Activated CD4-positive, CD25-positive, alpha-beta regulatory T cell treated with anti-CD3 and anti-CD28 coated beads, Interleukin-2, amount 50 U/mL, for 16 hours (primary cell): Measurements from ENCODE around the gene ERGIC2.
"Not testable (repeated sequence)": the region's sequence is repeated elsewhere in the genome, so short reads cannot be mapped to it uniquely, and the experiment has no call there.

Source experiments
- DNase-seq: peaks from one replicate; pipeline ENCODE4 v3.0.0-alpha.2; 2020; ENCODE audit warnings: low read depth, low spot score

Gene ERGIC2

GRCh38 chr12:29301114-29301513, 79.9 kb downstream of the ERGIC2 start:
- DNase-seq = no peak

DNA sequence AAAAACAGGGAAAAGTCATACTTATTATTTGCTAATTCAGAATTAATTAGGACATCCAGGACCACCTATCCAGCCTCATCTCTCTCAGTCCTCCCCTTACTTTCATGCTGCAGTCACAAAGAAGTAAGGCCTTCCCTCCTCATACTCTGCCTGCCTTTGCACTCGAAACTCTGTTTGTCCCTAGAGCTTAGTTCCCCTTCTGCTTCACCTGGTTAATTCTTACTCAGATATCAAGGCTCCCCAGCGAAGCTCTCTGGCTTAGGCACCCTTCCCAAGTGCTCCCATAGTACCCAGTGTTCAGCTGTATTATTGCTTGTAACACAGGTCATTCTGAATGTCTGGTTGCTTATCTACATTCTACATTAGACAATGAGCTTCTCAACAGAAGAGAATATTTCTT, 81.3 kb downstream of the ERGIC2 start:
- no peak for DNase-seq

DNA sequence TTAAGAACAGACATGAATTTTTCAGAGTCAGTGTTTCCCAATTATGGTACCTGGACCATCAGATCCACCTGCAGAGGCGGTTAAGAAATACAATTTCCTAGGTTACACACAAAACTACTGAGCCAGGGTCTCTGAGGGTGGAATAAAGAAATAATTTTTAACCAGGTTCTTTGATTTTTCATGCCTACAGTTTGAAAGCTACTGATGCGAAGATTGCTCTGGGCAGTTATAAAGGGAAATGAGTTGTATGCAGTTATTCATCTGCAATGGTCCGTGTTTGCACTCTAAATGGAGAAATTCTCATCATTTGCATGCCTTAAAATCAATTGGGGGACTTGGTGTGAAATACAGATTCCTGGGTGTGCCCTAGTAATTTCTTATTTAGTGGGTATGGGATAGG, 89.7 kb downstream of the ERGIC2 start:
- DNase-seq = no peak

DNA sequence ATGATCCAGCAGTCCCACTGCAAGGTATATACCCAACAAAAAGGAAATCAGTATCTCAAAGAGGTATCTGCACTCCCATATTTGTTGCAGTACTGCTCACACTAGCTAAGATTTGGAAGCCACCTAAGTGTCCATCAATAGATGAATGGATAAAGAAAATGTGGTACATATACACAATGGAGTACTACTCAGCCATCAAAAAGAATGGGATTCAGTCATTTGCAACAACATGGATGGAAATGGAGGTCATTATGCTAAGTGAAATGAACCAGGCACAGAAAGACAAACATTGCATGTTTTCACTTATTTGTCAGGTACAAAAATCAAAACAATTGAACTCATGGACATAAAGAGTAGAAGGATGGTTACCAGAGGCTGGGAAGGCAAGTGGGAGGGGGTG, 90.5 kb downstream of the ERGIC2 start:
- not testable (repeated sequence) for DNase-seq

GRCh38 chr12:29288031-29288430, 92.9 kb downstream of the ERGIC2 start:
- DNase-seq = no peak

GRCh38 chr12:29287622-29288021, 93.3 kb downstream of the ERGIC2 start:
- DNase-seq = no peak
